Cardiac septum (tissue), 1 donor: ENCODE data around the gene GABRR1. TPM values are rescaled to one million over a fixed set of nuclear protein-coding genes. Genes with fewer than 3 reads are reported as not detected.
"Not testable (repeated sequence)": the region's sequence is repeated elsewhere in the genome, so short reads cannot be mapped to it uniquely, and the experiment has no call there.

Source experiments
- DNase-seq: peaks from one replicate; pipeline ENCODE4 v3.0.0-alpha.2; 2020; ENCODE audit warnings: low spot score
- intact Hi-C: fragments of 100-400 bp; cut with DNase I; formaldehyde crosslinking; loops from one replicate; pipeline ENCODE4 v1.14.0; 2022
- total RNA-seq: library from RNA; stranded (reverse); fragmentation: NEBNext Ultra II Directional; extraction: Animal tissue kit (Norgen Biotek cat#: 25700); gene quantifications from one replicate; pipeline ENCODE4 v1.2.1, GENCODE V29; 2021
- donor health status: DM: no; HTN: no; CAD: no.

GABRR1 gene
- total RNA-seq, 1 donor from 2014 or later: not detected

DNA sequence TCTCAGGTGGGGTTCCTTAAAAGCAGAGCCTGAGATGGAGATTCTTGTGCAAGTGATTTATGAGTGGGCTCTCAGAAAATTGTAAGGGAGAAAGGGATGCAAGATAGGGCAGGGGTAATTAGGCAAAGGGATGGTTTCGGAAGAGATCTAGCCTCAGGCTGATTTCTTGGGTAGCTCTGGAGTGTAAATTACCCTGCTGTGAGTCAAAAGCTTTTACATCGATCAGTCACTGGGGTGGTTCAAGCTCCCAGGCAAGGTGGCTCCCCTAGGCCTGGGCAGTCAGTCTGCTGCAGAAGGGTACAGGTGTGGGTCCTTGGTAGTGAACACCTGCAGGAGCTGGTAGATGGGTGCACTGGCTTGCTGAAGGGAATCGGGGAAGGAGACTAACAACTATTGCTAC, 82.4 kb downstream of the GABRR1 start:
- intact Hi-C loops: no loop called here
- DNase-seq: no peak

DNA sequence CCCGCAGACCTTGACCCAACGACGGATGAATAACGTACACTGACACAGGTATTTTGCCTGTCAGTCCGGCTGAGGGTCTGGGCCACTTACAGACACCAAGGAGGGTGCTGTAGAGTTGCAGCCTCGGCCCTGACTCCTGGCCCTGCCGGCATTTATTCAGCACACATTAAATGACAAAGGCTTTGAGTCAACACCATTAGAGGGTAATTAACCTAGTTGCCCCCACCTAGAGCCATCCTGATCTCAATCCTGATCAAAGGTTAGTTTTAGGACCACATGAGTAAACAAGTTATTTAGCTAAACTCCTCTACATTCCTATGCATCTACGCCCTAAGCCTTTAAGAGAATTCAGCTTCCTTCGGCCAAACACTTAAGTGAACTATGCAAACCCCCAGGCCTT, 83.2 kb downstream of the GABRR1 start:
- no peak for DNase-seq
- intact Hi-C loops: no loop called here

DNA sequence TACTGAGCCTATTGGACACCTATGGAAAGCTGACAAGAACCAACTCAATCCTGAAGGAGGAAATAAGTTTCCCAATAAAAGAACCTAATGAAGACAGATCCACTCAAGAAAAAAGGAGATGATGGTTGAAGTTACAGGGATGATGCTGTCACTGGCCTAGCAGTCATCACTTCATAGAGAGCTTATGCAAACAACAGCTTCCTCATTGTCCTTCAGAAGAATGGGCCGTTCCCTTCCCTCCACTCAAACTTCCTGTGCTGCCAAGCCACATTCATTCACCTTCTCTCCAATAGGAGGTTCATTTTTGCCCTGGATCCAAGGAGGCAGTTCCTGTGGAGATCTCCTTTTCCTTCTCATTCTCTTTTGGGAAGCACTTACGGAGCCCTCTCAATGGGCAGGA, 85.1 kb downstream of the GABRR1 start:
- no peak for DNase-seq
- intact Hi-C loops: no loop called here

DNA sequence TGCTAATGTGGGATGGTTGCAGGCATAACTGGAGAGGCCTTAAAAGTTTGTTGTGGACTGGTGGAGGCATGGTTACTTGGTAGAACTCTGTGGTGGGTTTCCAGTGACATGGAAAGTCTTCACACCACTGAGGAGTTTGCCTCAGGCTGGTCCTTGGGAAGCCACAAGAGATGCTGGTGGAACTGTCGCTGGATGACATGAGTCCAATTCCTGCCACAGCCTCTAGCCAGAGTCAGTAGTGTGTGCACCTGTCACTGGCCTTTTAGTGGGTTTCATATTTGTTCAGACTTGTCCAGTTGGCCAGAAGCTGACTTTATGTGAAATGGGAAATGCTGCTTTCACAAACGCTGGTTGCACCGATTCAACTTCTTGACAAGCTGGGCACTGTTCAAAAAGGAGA, 85.6 kb downstream of the GABRR1 start:
- DNase-seq: no peak
- intact Hi-C loops: no loop called here

- intact Hi-C loops, DNase-seq: not testable (repeated sequence)
These were observed 88.9 kb downstream of the GABRR1 start for GRCh38 chr6:89128256-89128671.

Other genes starting within 250 kb of the GABRR1 start
- 211 TPM for gene PNRC1, start 136.6 kb downstream of the GABRR1 start, total RNA-seq
- gene SRSF12, start 99.3 kb downstream of the GABRR1 start, total RNA-seq: 0.40 TPM
- gene PM20D2, start 71.3 kb downstream of the GABRR1 start, total RNA-seq: 13.0 TPM
- 1.7 TPM for gene GABRR2, start 97.9 kb upstream of the GABRR1 start, total RNA-seq
- gene UBE2J1, start 135.4 kb upstream of the GABRR1 start, total RNA-seq: 18.0 TPM
- 90.5 TPM for gene RRAGD, start 194.9 kb upstream of the GABRR1 start, total RNA-seq
- 6.5 TPM for gene ANKRD6, start 215.8 kb upstream of the GABRR1 start, total RNA-seq